PC-3 (cell line): ENCODE results near the gene SH3PXD2B. TPM values are rescaled to one million over a fixed set of nuclear protein-coding genes. Genes with fewer than 3 reads are reported as not detected.
"Not testable (repeated sequence)": the region's sequence is repeated elsewhere in the genome, so short reads cannot be mapped to it uniquely, and the experiment has no call there.

Experiments used
- ATAC-seq: fragments of 200-7000 bp; cut with Tn5 transposase; 2 replicates; pipeline ENCODE4 v1.9.1; 2020; ENCODE audit warnings: mild to moderate bottlenecking, moderate library complexity
- BruUV-seq: library from RNA; stranded (reverse); fragments of 400-500 nt; replicated peaks from 2 replicates; lab custom pipeline; 2021; lab: Mats Ljungman, UMichigan
- CTCF ChIA-PET: fragments of 300-600 bp; sonication (Branson Sonifier 250); formaldehyde crosslinking; loops from one replicate; lab custom pipeline; 2022; ENCODE audit warnings: antibody characterized with exemption; lab: Charles Lee
- POLR2A ChIA-PET: fragments of 300-600 bp; sonication (Branson Sonifier 250); formaldehyde crosslinking; loops from one replicate; lab custom pipeline; 2022; ENCODE audit warnings: antibody characterized with exemption; ENCODE audit not compliant: unreplicated experiment; lab: Charles Lee
- DNase-seq: peaks from one replicate; pipeline ENCODE4 v3.0.0-alpha.2; 2015
- H2AFZ ChIP-seq: fragments of 300-600 bp; sonication (generic); 2 replicates; pipeline ENCODE4 v1.6.0; 2016; ENCODE audit warnings: antibody characterized with exemption, low read length
- H3F3A ChIP-seq: fragments of 300-600 bp; sonication (generic); one replicate; pipeline ENCODE4 v1.6.0; 2017; ENCODE audit warnings: antibody characterized with exemption, low read length, control low read depth, mild to moderate bottlenecking; ENCODE audit not compliant: unreplicated experiment
- H3K27ac ChIP-seq: fragments of 300-600 bp; sonication (generic); 2 replicates; pipeline ENCODE4 v1.5.1; 2016; ENCODE audit warnings: mild to moderate bottlenecking, low read length
- H3K27me3 ChIP-seq: fragments of 300-600 bp; sonication (generic); 2 replicates; pipeline ENCODE4 v1.6.1; 2016; ENCODE audit warnings: low read length, mixed read lengths
- H3K36me3 ChIP-seq: fragments of 300-600 bp; sonication (generic); 2 replicates; pipeline ENCODE4 v1.6.1; 2016; ENCODE audit warnings: low read depth, mixed run types, low read length, mixed read lengths
- H3K4me1 ChIP-seq: fragments of 300-600 bp; sonication (generic); 2 replicates; pipeline ENCODE4 v1.5.1; 2016; ENCODE audit warnings: low read length; ENCODE audit not compliant: insufficient read depth
- H3K4me2 ChIP-seq: fragments of 300-600 bp; sonication (generic); 2 replicates; pipeline ENCODE4 v1.6.0; 2016; ENCODE audit warnings: low read length
- H3K4me3 ChIP-seq: fragments of 300-600 bp; sonication (generic); 2 replicates; pipeline ENCODE4 v1.5.1; 2016; ENCODE audit warnings: mild to moderate bottlenecking, low read length, mixed read lengths
- H3K79me2 ChIP-seq: fragments of 300-600 bp; sonication (generic); 2 replicates; pipeline ENCODE4 v1.6.1; 2017; ENCODE audit warnings: low read length, mixed read lengths
- H3K9ac ChIP-seq: fragments of 300-600 bp; sonication (generic); 2 replicates; pipeline ENCODE4 v1.6.0; 2016; ENCODE audit warnings: mild to moderate bottlenecking, low read length
- H3K9me2 ChIP-seq: fragments of 300-600 bp; sonication (generic); replicated peaks from 2 replicates; pipeline ENCODE4 v1.6.1; 2016; ENCODE audit warnings: mixed run types, low read length, mixed read lengths
- H3K9me3 ChIP-seq: fragments of 300-600 bp; sonication (generic); 2 replicates; pipeline ENCODE4 v1.6.1; 2016; ENCODE audit warnings: low read length, mixed read lengths
- H4K20me1 ChIP-seq: fragments of 300-600 bp; sonication (generic); 2 replicates; pipeline ENCODE4 v1.6.1; 2016; ENCODE audit warnings: low read length, mixed read lengths
- EZH2 ChIP-seq: fragments of 300-600 bp; sonication (generic); IDR thresholded peaks from one replicate; pipeline ENCODE4 v1.6.1; 2017; ENCODE audit warnings: antibody characterized with exemption, mild to moderate bottlenecking, low read length; ENCODE audit not compliant: unreplicated experiment
- EZH2phosphoT487 ChIP-seq: fragments of 300-600 bp; sonication (generic); IDR thresholded peaks from 2 replicates; pipeline ENCODE4 v1.6.1; 2018; ENCODE audit warnings: mild to moderate bottlenecking, antibody characterized with exemption, low read length, borderline replicate concordance
- intact Hi-C: fragments of 100-400 bp; cut with micrococcal nuclease; formaldehyde crosslinking; loops from 2 replicates; pipeline ENCODE4 v1.9.0; 2023
- total RNA-seq: library from RNA; depleted of rRNA; stranded (reverse); fragments of >200 nt; gene quantifications from 2 replicates; pipeline ENCODE4 v1.2.3, GENCODE V29; 2014
- TF ChIP-seq, protein P1 (sequence below): fragments of 300-600 bp; sonication (generic); conservative IDR thresholded peaks from 2 replicates; pipeline ENCODE4 v1.5.1; 2017; ENCODE audit warnings: antibody characterized with exemption, low read depth, mild to moderate bottlenecking, low read length

The SH3PXD2B gene
- total RNA-seq, 1 experiment from 2014 or later: 9.8 TPM

DNA sequence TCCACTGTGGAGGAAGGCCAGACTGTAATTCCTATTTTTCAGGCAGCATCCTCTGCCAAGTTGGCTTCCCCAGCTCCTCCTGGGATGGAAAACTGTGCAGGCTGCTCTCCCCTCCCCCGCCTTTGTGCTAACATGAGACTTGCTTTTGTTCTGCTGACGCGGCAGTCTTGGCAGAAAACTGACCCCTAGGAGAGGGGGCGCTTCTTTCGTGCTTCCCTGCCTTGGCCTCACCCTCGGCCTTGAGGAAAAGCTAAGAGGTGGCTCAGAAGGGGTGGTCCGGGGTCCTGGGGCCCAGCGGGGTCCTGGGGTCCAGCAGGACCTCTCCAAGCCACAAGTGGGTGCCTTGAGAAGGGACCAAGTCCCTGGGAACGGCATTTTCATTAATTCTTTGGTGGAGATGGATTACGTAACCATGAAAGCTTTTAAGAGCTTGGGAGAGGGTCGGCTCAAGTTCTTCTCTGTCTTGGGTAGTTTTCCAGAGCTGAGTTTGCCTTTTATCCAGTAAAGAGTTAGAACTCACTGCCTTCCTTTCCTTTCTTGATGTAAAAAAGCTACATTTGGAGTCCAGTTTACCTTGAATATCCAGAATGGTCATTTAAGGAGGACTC is 51.0 kb downstream of the SH3PXD2B start:
- no peak for TF ChIP-seq EZH2phosphoT487
- TF ChIP-seq EZH2: no peak
- TF ChIP-seq, protein P1, sequence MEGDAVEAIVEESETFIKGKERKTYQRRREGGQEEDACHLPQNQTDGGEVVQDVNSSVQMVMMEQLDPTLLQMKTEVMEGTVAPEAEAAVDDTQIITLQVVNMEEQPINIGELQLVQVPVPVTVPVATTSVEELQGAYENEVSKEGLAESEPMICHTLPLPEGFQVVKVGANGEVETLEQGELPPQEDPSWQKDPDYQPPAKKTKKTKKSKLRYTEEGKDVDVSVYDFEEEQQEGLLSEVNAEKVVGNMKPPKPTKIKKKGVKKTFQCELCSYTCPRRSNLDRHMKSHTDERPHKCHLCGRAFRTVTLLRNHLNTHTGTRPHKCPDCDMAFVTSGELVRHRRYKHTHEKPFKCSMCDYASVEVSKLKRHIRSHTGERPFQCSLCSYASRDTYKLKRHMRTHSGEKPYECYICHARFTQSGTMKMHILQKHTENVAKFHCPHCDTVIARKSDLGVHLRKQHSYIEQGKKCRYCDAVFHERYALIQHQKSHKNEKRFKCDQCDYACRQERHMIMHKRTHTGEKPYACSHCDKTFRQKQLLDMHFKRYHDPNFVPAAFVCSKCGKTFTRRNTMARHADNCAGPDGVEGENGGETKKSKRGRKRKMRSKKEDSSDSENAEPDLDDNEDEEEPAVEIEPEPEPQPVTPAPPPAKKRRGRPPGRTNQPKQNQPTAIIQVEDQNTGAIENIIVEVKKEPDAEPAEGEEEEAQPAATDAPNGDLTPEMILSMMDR: no peak
- H3K27ac ChIP-seq: no peak overlapping the region
- H3K9me3 ChIP-seq: no peaks in the 10 kb centered on the region
- intact Hi-C loops: no loop called here
- no peak overlapping the region for H3K4me2 ChIP-seq
- H3K79me2 ChIP-seq: no peaks in the 10 kb centered on the region
- no TSS peak for BruUV-seq
- H3K36me3 ChIP-seq: no peaks in the 10 kb centered on the region
- no peak overlapping the region for H3K9ac ChIP-seq
- no peak overlapping the region for H2AFZ ChIP-seq
- no peak for ATAC-seq
- H3K4me1 ChIP-seq: peaks cover 23% of the 10 kb centered on the region
- ChIA-PET CTCF (no interaction called here), POLR2A (no interaction called here)
- no peak overlapping the region for H3K4me3 ChIP-seq
- H3K27me3 ChIP-seq: no peaks in the 10 kb centered on the region
- H3F3A ChIP-seq: no peaks in the 10 kb centered on the region
- no peaks in the 10 kb centered on the region for H4K20me1 ChIP-seq
- no peaks in the 10 kb centered on the region for H3K9me2 ChIP-seq
- no peak for DNase-seq

DNA sequence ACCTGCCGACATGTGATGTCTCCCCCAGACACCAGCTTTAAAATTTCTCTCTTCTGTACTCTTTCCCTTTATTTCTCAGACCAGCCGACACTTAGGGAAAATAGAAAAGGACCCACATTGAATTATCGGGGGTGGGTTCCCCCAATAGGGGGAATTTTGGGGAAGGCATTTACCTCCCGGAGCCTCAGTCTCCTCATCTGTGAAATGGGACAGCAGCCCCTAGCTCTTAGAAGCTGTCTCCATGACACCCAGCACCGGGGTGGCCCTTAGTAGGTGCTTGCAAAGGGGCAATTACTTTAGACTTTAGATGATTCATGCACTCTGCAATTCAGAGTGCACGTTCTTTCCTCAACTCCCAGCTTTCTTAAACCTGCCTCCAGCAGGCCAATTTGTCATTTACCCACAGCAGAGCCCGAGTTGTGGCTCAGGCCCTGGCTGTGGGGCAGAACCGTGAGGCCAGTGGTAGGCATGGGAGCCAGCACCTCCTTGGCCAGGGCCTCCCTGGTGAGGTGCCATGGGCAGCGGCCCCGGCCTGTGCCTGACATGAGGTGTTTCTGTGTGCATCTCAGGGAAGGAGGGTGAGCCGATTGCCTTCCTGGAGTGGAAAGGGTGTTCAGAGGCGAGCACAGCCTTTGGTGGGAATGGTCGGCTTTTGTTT is 51.7 kb downstream of the SH3PXD2B start:
- ChIA-PET CTCF (no interaction called here), POLR2A (no interaction called here)
- H3K27me3 ChIP-seq: no peaks in the 10 kb centered on the region
- peaks cover 16% of the 10 kb centered on the region for H3K4me1 ChIP-seq
- H3F3A ChIP-seq: no peaks in the 10 kb centered on the region
- ATAC-seq: no peak
- no peaks in the 10 kb centered on the region for H3K79me2 ChIP-seq
- DNase-seq: no peak
- no peaks in the 10 kb centered on the region for H3K36me3 ChIP-seq
- no peaks in the 10 kb centered on the region for H4K20me1 ChIP-seq
- TF ChIP-seq EZH2phosphoT487: no peak
- TF ChIP-seq, protein P1: no peak
- no peak for TF ChIP-seq EZH2
- intact Hi-C loops: no loop called here
- H3K9ac ChIP-seq: no peak overlapping the region
- no peaks in the 10 kb centered on the region for H3K9me2 ChIP-seq
- H3K9me3 ChIP-seq: no peaks in the 10 kb centered on the region
- no TSS peak for BruUV-seq
- no peak overlapping the region for H3K4me3 ChIP-seq
- no peak overlapping the region for H3K4me2 ChIP-seq
- no peak overlapping the region for H2AFZ ChIP-seq
- H3K27ac ChIP-seq: no peak overlapping the region

DNA sequence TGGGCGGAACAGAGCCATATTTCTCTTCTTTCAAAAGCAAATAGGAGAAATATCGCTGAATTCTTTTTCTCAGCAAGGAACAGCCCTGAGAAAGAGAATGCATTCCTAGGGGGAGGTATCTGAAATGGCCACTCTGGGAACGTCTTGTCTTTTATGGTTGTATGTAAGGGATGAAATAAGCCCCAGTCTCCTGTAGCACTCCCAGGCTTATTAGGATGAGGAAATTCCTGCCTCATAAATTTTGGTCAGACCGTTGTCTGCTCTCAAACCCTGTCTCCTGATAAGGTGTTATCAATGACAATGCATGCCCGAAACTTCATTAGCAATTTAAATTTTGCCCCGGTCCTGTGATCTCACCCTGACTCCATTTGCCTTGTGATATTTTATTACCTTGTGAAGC is 52.3 kb downstream of the SH3PXD2B start:
- H2AFZ ChIP-seq, POLR2A ChIA-PET: not testable (repeated sequence)

More for the DNA sequence above, 52.3 kb downstream of the SH3PXD2B start:
- H3K36me3 ChIP-seq, H3K27me3 ChIP-seq, intact Hi-C loops, H3K9me3 ChIP-seq, CTCF ChIA-PET, ATAC-seq, H3K4me3 ChIP-seq, H3K9ac ChIP-seq, H3K9me2 ChIP-seq, H3F3A ChIP-seq, DNase-seq, H4K20me1 ChIP-seq, H3K27ac ChIP-seq, H3K4me2 ChIP-seq, BruUV-seq, H3K79me2 ChIP-seq: not testable (repeated sequence)
- H3K4me1 ChIP-seq: peaks cover 10% of the 10 kb centered on the region
